Measurements from ENCODE around the gene PARD3B.

PARD3B gene

GRCh38 chr2:205375461-205376448 lies 830.5 kb downstream of the PARD3B start:
- no peak for DNase-seq

GRCh38 chr2:205377324-205377723 lies 832.0 kb downstream of the PARD3B start:
- no peak for DNase-seq

GRCh38 chr2:205383601-205384000 lies 838.3 kb downstream of the PARD3B start:
- DNase-seq: no peak

GRCh38 chr2:205386109-205386508 lies 840.8 kb downstream of the PARD3B start:
- DNase-seq: no peak

- DNase-seq: no peak
Observed at GRCh38 chr2:205387350-205388055, 842.2 kb downstream of the PARD3B start.

GRCh38 chr2:205390866-205391265 lies 845.6 kb downstream of the PARD3B start:
- no peak for DNase-seq

- no peak for DNase-seq
Observed at GRCh38 chr2:205401511-205401910, 856.2 kb downstream of the PARD3B start.

GRCh38 chr2:205402011-205402410 lies 856.7 kb downstream of the PARD3B start:
- no peak for DNase-seq

GRCh38 chr2:205403244-205403825 lies 858.1 kb downstream of the PARD3B start:
- no peak for DNase-seq

- no peak for DNase-seq
Observed at GRCh38 chr2:205405194-205405593, 859.9 kb downstream of the PARD3B start.

GRCh38 chr2:205405752-205406151 lies 860.5 kb downstream of the PARD3B start:
- DNase-seq: no peak

GRCh38 chr2:205407984-205408383 lies 862.7 kb downstream of the PARD3B start:
- no peak for DNase-seq

GRCh38 chr2:205408696-205409095 lies 863.4 kb downstream of the PARD3B start:
- DNase-seq: no peak

- DNase-seq: no peak
Observed at GRCh38 chr2:205409411-205409810, 864.1 kb downstream of the PARD3B start.

- DNase-seq: no peak
Observed at GRCh38 chr2:205411558-205411957, 866.3 kb downstream of the PARD3B start.

GRCh38 chr2:205424326-205424725 lies 879.1 kb downstream of the PARD3B start:
- DNase-seq: no peak

- no peak for DNase-seq
Observed at GRCh38 chr2:205425102-205425501, 879.8 kb downstream of the PARD3B start.

- no peak for DNase-seq
Observed at GRCh38 chr2:205427112-205427511, 881.8 kb downstream of the PARD3B start.

GRCh38 chr2:205428811-205429210 lies 883.5 kb downstream of the PARD3B start:
- DNase-seq: no peak

GRCh38 chr2:205435970-205436369 lies 890.7 kb downstream of the PARD3B start:
- DNase-seq: no peak

GRCh38 chr2:205438241-205438640 lies 893.0 kb downstream of the PARD3B start:
- DNase-seq: no peak

GRCh38 chr2:205439621-205440020 lies 894.3 kb downstream of the PARD3B start:
- DNase-seq: no peak

GRCh38 chr2:205441524-205441923 lies 896.2 kb downstream of the PARD3B start:
- DNase-seq: no peak

- no peak for DNase-seq
Observed at GRCh38 chr2:205448189-205448588, 902.9 kb downstream of the PARD3B start.
